Brain microvascular endothelial cell (primary cell): ENCODE data around the gene CLEC16A.

ENCODE experiments used
- DNase-seq: peaks from one replicate; pipeline ENCODE4 v3.0.0-alpha.2; 2020
- H3K27ac ChIP-seq: fragments of 250-450 bp; sonication (Bioruptor Pico); 2 replicates; pipeline ENCODE4 v1.5.1; 2020; ENCODE audit warnings: mild to moderate bottlenecking, moderate library complexity
- H3K27me3 ChIP-seq: fragments of 250-450 bp; sonication (Bioruptor Pico); replicated peaks from 2 replicates; pipeline ENCODE4 v1.5.1; 2020; ENCODE audit warnings: mild to moderate bottlenecking
- H3K36me3 ChIP-seq: fragments of 250-450 bp; sonication (Bioruptor Pico); replicated peaks from 2 replicates; pipeline ENCODE4 v1.5.1; 2020; ENCODE audit warnings: mild to moderate bottlenecking
- H3K4me3 ChIP-seq: 2 replicates; pipeline ENCODE4 v1.5.1; 2011; ENCODE audit warnings: low read depth, mild to moderate bottlenecking, control low read depth, low read length, moderate library complexity
- CTCF ChIP-seq: IDR thresholded peaks from 2 replicates; pipeline ENCODE4 v1.5.1; 2011; ENCODE audit warnings: low read depth, mild to moderate bottlenecking, moderate library complexity, low read length, control low read depth, inconsistent platforms; ENCODE audit errors: missing control alignments
- in situ Hi-C: cut with HindIII; loops from 2 replicates; pipeline ENCODE4 v1.10.0; 2017; ENCODE audit warnings: low sequenced_read_pairs, low pct_ligation_motif_present

Gene CLEC16A

GRCh38 chr16:11150190-11150589, 205.8 kb downstream of the CLEC16A start:
- no peaks in the 10 kb centered on the region for H3K36me3 ChIP-seq
- no peak overlapping the region for H3K27ac ChIP-seq
- no peak for DNase-seq
- no peak for TF ChIP-seq CTCF
- no peaks in the 10 kb centered on the region for H3K27me3 ChIP-seq
- in situ Hi-C loops = no loop called here
- no peak overlapping the region for H3K4me3 ChIP-seq

GRCh38 chr16:11151156-11151884, 207.0 kb downstream of the CLEC16A start:
- in situ Hi-C loops = no loop called here
- no peak overlapping the region for H3K4me3 ChIP-seq

GRCh38 chr16:11151885-11152629, 207.7 kb downstream of the CLEC16A start:
- in situ Hi-C loops = no loop called here
- no peak for TF ChIP-seq CTCF
- no peak for DNase-seq
- H3K36me3 ChIP-seq = no peaks in the 10 kb centered on the region
- H3K27ac ChIP-seq = no peak overlapping the region
- H3K4me3 ChIP-seq = no peak overlapping the region
- H3K27me3 ChIP-seq = no peaks in the 10 kb centered on the region

More at GRCh38 chr16:11151156-11151884, 207.0 kb downstream of the CLEC16A start:
- H3K27ac ChIP-seq = no peak overlapping the region
- TF ChIP-seq CTCF = no peak
- H3K27me3 ChIP-seq = no peaks in the 10 kb centered on the region
- no peak for DNase-seq
- H3K36me3 ChIP-seq = no peaks in the 10 kb centered on the region

GRCh38 chr16:11152677-11153331, 208.4 kb downstream of the CLEC16A start:
- in situ Hi-C loops = no loop called here
- no peak for TF ChIP-seq CTCF

GRCh38 chr16:11155284-11155806, 211.0 kb downstream of the CLEC16A start:
- no peak for TF ChIP-seq CTCF
- Histone ChIP-seq H3K27ac (no peak overlapping the region), H3K27me3 (no peaks in the 10 kb centered on the region), H3K4me3 (no peak overlapping the region), H3K36me3 (no peaks in the 10 kb centered on the region)
- in situ Hi-C loops = no loop called here
- DNase-seq = peak; percentile 67

More at GRCh38 chr16:11152677-11153331, 208.4 kb downstream of the CLEC16A start:
- no peaks in the 10 kb centered on the region for H3K27me3 ChIP-seq
- H3K4me3 ChIP-seq = no peak overlapping the region
- no peaks in the 10 kb centered on the region for H3K36me3 ChIP-seq
- DNase-seq = no peak
- H3K27ac ChIP-seq = no peak overlapping the region
